NCI-H345 (cell line): ENCODE data around the gene KIF13A.

Source experiments
- DNase-seq: peaks from one replicate; lab custom pipeline; 2025; lab: John Stamatoyannopoulos, UW

Gene KIF13A

GRCh38 chr6:17719323-17720041, 268.0 kb downstream of the KIF13A start:
- DNase-seq = peak; percentile 59

DNA sequence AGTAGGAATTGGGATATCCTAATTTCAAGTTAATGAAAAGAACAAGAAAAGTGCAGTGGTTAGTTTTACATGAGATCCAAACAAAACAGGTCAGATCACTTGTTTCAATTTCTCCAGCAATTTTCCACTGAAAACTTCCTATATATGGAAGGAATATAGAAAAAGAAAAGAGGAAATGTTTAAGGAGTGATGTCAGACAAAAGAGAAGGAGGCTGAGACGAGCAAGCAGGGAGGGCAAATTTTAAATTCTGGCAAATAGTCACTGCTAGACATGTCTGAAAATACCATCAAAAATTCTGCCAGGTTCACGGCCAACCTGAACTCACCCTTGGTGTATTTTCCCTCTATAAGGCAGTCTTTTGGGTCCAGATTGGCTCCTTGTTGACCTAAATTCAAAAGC, 271.2 kb downstream of the KIF13A start:
- no peak for DNase-seq

DNA sequence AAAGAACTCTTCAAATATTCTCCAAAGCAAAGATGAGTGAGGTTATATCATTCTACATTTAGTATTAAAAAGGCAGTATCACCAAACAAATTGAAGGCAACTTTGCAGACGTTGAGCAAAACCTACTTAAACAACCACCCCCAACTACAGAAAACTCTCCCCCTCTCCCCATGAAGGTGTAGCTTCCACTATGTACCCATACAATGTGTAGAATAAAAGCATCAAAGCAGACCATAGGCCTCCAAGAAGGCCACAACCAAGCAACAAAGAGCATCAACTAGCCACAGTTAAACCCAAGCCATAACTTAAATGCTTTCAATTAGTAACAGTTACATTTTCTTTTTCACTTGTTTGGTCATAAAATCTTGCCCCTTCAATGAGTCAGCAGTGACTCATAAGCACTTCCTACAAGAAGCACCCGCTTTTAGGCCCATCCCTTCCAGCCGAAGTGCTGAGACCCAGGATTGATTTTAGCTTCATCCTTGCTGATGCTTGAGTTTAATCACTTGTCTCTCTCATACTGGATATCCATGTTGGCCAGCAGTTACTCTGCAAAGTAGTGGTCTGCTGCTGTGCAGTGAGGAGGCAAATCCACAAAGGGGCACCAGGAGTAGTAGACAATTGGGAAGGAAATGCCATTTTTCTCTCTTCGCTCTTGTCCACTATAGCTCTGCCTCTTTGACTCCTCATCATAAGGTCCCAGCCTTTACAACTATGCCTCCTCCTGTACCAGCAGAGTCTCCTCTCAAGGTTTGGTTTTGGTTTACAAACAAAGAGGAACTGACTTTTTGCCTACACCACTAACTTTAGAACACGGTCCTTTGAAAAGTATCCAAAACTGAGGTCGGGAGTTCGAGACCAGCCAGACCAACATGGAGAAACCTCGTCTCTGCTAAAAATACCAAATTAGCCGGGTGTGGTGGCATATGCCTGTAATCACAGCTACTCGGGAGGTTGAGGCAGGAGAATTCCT, 272.3 kb downstream of the KIF13A start:
- DNase-seq = no peak

- no peak for DNase-seq
Measured at GRCh38 chr6:17714177-17714576, 273.3 kb downstream of the KIF13A start.

DNA sequence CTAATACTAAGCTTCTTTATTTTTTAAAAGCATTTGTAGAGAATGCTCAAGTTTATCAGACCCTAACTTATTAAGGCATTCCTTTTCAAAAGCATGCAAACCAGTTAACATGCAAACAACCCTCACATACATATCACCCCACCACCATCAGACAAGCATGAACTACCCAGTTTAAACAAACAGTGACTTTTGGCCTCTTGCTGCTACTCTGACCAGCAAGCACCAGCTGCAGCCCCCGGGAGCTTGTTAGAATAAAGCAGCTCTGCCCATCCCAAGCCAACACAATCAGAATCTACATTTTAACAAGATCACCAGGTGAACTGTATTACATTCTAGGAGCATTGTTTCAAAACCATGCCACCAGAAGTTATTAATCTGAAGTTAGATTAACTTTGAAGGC, 274.9 kb downstream of the KIF13A start:
- no peak for DNase-seq

- no peak for DNase-seq
Measured at GRCh38 chr6:17710331-17710730, 277.1 kb downstream of the KIF13A start.

DNA sequence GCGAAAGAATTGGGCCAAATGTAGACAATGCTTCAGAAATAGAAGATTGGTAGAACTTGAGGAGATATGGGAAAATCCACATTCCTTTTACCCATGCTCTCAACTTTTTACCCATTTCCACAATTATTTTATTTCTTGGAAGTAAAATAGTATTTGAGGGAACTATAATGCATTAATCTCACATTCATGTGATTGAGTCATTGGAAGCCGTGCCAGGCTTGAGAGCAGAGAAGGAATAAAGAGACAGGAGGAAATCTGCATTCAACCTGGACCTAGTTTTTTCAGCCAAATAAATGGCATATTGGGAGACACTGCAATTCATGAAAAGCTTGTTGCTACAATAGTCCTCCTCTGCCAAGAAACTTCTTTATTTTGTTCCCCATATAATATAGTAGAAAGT, 278.0 kb downstream of the KIF13A start:
- no peak for DNase-seq
